GM21737 (cell line): ENCODE measurements around the gene DIS3L2.
"Not testable (repeated sequence)": the region's sequence is repeated elsewhere in the genome, so short reads cannot be mapped to it uniquely, and the experiment has no call there.

Experiments
- ATAC-seq: cut with Tn5 transposase; IDR thresholded peaks from one replicate; pipeline ENCODE4 v1.9.1; 2021; ENCODE audit warnings: mild to moderate bottlenecking, moderate library complexity; ENCODE audit not compliant: unreplicated experiment

Gene DIS3L2

DNA sequence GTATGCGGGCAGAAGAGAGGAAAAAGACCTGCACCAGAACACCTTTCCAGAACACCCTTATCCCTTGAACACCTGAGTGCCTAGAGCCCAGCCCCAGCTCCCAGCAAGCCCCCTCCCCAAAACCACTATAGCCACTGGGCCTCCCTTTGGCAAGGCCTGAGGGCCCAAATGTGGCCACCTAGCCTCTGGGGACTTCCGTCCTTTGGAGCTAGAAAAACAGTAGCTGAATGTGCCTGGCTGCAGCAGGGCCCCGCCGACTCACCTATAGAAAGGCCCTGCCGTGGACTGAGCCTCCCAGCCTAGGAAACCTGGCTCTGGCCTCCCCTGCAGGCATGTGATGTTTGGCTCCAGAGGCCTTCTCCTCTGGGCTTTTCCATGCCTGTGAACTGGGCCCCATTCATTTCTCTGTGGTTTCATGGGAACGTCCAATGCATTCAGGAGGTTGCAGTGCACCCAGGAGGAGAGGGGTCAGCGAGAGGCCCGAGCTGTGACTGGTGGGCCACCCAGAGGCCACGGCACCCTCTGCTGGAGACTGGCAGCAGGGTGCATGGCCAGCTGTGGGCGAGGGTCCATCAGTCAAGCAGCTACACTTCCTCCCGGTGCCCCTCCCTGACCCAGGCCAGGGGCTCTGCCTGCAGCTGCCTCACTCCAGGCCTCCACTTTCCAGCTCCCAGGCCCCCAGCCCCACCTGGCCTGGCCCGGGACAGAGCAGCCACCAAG, 401.7 kb downstream of the DIS3L2 start:
- not testable (repeated sequence) for ATAC-seq

GRCh38 chr2:232363784-232364615, 402.5 kb downstream of the DIS3L2 start:
- no peak for ATAC-seq

GRCh38 chr2:232364806-232365594, 403.5 kb downstream of the DIS3L2 start:
- not testable (repeated sequence) for ATAC-seq

DNA sequence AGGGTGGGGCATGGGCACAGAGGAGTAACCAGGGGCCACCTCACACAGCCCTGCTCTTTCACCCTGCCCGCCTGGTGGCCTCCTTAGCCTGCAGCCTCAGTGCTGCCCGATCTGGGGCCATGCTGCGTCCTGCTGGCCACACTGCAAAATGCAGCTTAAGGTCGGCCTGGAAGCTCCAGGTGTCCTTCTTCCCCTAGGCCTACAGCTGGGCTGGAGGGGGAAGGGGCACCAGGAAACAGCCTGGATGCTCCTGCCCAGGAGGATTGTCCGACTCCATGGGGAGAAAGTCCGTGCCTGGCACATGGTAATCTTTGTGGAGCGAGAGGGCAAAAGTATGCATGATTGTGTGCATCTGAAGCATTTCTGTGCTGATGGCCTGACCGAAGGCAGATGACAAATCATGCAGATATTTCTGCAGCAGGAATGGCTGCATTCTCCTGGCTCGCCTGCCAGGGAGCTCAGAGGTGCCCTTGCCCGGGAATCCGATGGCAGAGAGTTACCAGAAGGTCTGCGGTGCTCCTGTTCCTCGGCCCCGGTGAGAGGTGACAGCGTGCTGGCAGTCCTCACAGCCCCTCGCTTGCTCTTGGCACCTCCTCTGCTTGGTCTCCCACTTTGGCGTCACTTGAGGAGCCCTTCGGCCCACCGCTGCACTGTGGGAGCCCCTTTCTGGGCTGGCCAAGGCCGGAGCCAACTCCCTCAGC, 404.3 kb downstream of the DIS3L2 start:
- ATAC-seq = no peak

GRCh38 chr2:232366461-232366860, 404.9 kb downstream of the DIS3L2 start:
- not testable (repeated sequence) for ATAC-seq

GRCh38 chr2:232367016-232367415, 405.5 kb downstream of the DIS3L2 start:
- ATAC-seq = no peak

DNA sequence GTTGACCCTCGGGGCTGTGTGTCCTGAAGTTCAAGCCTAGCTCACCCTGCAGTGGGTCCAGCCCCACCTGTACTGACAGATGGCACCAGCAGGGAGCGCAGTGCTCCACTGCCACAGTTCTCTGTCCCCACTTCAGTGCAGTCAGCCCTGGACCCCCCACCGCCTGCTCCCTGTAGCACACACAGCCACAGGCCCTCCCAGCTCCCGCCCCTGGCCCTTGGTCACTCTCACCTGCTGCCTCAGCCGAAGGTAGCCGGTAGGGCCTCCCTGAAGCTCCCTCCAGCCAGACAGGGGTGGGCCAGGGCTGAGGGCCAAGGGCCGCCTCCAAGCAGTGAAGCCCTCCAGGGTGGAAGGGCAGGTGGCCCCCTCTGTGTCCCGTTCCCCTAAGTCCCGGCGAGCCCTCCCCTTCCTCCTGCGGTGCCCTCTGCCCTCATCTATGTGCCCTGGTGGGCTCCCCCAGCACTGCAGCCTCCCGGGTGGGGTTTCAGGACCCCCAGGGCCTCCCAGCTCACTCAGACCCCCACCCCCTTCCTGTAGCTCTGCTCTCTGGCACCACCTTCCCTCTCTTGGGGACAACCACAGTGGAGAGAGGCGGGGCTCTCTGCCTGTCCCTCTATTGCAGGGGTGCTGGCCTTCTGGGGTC, 406.2 kb downstream of the DIS3L2 start:
- no peak for ATAC-seq

DNA sequence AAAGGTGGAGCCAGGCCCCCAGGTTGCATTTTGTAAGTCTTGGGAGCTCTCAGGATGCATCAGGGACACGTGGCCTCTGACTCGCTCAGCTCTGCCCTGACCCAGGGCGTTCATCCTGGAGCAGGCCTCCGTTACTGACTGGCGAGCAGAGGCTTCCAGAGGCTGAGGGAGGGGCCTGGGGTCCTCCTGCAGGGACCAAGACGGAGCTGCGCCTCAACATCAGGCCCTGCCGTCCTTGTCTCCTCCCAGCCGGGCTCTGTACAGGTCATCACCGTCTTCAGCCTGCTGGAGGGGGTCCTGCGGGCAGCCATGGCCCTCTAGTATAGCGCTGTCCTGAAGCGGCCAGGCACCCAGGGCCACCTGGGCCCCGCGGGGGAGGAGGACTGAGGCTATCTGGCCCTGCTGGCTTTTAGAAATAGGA, 406.8 kb downstream of the DIS3L2 start:
- ATAC-seq = no peak

DNA sequence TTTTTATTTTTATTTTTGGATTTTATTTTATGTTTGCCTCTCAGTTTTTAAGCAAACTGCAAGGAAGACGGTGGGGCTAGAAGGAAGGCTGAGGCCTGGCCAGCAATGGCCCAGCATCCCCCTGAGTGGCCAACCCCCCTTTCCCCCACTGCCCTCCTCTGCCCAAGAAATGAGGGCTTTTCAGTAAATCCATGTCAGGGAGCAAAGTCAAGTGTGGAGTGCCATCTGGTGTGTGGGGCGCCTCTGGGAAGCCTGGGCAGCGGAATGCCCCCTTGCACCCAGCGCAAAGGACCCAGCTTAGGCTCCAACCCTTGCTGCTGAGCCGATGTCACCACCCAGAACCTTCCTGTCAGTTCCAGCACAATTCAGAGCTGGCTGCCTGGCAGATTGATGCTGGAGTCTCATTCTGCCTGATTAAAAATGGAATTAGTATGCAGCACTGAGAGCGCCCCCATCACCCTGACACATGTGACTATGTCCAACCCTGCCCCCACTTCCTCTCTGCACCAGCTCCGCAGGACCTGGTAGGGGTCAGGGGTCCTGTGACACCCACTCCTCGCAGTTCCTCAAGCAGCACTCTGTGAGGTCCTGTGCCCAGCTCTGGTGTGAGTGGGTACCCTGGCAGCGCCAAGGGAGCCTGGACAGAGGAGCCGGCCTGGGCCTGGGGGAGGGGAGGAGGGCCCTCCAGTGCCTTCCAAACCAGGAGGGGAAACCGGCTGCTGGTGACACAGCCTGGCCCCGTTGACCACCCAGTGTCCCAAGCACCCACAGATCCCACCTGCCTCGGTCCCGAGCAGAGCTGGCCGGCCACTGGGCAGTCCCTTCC, 407.8 kb downstream of the DIS3L2 start:
- no peak for ATAC-seq

GRCh38 chr2:232370007-232370406, 408.5 kb downstream of the DIS3L2 start:
- not testable (repeated sequence) for ATAC-seq

DNA sequence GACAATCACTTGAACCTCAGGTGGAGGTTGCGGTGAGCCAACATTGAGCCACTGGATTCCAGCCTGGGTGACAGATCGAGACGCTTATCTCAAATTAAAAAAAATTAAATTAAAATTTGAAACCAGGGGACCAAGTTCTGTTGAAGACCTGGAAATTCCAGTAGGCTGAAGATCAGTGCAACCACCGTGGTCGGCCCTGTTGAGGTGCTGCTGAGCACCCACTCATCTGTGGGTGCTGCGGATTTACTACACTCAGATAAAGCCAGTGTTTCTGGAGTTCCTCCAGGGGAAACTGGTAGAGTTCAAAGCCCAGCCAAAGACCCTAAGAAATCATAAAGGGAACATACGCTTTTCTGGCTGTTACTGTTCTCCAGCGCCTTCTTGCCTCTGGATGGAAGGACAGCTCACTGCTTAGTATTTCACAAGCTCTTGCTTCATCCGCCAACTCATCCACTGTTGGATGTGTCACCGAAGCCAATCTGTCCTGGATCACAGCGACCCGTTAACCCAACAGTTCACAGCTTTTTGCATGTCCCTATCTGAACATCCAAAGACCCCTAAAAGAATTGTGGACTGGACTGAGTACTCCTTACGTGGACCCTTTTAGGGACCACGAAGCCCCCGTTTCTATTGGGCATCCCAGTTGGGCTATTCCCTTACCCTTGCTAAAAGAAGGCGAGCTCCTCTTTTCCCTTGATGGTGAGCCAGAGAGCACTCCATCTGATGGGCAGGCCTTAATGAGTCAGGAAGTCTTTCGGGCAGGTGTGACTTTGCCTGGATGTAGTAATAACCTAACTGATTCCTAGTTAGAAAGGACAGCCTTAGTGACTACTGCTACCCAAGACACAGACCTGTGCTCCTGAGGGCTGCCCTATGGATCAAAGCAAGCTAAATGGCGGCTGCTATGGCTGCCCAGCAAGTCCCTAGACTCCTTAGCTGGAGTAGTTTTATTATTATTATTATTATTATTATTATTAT, 411.0 kb downstream of the DIS3L2 start:
- ATAC-seq = no peak

- ATAC-seq = no peak
Observed at GRCh38 chr2:232374356-232374755, 412.8 kb downstream of the DIS3L2 start.

GRCh38 chr2:232375164-232375563, 413.7 kb downstream of the DIS3L2 start:
- no peak for ATAC-seq

- ATAC-seq = no peak
Observed at GRCh38 chr2:232376260-232376659, 414.7 kb downstream of the DIS3L2 start.

DNA sequence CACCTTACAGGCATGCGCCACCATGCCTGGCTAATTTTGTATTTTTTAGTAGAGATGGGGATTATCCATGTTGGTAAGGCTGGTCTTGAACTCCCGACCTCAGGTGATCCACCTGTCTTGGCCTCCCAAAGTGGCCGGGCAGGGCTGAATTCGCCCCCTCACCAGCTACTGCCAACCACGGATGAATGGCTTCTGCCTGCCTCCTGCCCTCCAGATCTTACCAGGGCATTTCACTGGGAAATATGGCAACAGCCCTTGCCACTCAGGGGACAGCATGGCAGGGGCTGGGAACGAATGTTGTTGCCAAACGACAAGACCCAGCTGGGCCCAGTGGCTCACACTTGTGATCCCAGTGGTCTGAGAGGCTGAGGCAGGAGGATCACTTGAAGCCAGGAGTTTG, 415.2 kb downstream of the DIS3L2 start:
- no peak for ATAC-seq

GRCh38 chr2:232377319-232377718, 415.8 kb downstream of the DIS3L2 start:
- ATAC-seq = no peak

- no peak for ATAC-seq
Observed at GRCh38 chr2:232377841-232378734, 416.6 kb downstream of the DIS3L2 start.
